ENCODE data around the gene MGMT. TPM values are rescaled to one million over a fixed set of nuclear protein-coding genes. Genes with fewer than 3 reads are reported as not detected.

The MGMT gene
- polyA plus RNA-seq, 1 donor from 2014 or later, result 0.94 TPM

GRCh38 chr10:129681856-129682255 lies 214.8 kb downstream of the MGMT start:
- H3K36me3 ChIP-seq (ENCODE audit: insufficient read depth, low read length), result no peaks in the 10 kb centered on the region
- no peak overlapping the region for H3K4me3 ChIP-seq (ENCODE audit: low read length)
- H3K9ac ChIP-seq (ENCODE audit: low read length), result no peak overlapping the region
- H4K20me1 ChIP-seq (ENCODE audit: insufficient read depth), result no peaks in the 10 kb centered on the region
- no peaks in the 10 kb centered on the region for H3K9me2 ChIP-seq (ENCODE audit: insufficient read depth, low read length)
- no peak overlapping the region for H2AFZ ChIP-seq (ENCODE audit: low read depth, low read length)
- TF ChIP-seq RAD21 (conservative IDR thresholded peaks at IDR 0.05) (no peak), POLR2AphosphoS5 (IDR thresholded peaks at IDR 0.05) (no peak), REST (IDR thresholded peaks at IDR 0.05; ENCODE audit: borderline replicate concordance) (no peak), CTCF (IDR thresholded peaks at IDR 0.05; ENCODE audit: poor library complexity, severe bottlenecking) (no peak), MXI1 (conservative IDR thresholded peaks at IDR 0.05; ENCODE audit: poor library complexity, severe bottlenecking) (no peak), SMC3 (conservative IDR thresholded peaks at IDR 0.05; ENCODE audit: poor library complexity) (no peak), EP300 (conservative IDR thresholded peaks at IDR 0.05; ENCODE audit: poor library complexity, severe bottlenecking) (no peak), EZH2 (IDR thresholded peaks at IDR 0.05; ENCODE audit: borderline replicate concordance, insufficient read depth, low read length, poor library complexity, severe bottlenecking) (no peak), TAF1 (IDR thresholded peaks at IDR 0.05; ENCODE audit: low read depth) (no peak)
- no peaks in the 10 kb centered on the region for H3F3A ChIP-seq (ENCODE audit: insufficient read depth, low read length, poor library complexity, severe bottlenecking)
- H3K9me3 ChIP-seq (ENCODE audit: low read length), result no peaks in the 10 kb centered on the region
- H3K4me2 ChIP-seq (ENCODE audit: low read length), result no peak overlapping the region
- no peaks in the 10 kb centered on the region for H3K79me2 ChIP-seq (replicated peaks; ENCODE audit: insufficient read depth, low read length)
- no peaks in the 10 kb centered on the region for H3K27me3 ChIP-seq (ENCODE audit: insufficient read depth, low read depth, low read length)
- H3K27ac ChIP-seq (ENCODE audit: low read length), result no peak overlapping the region

- H3K9ac ChIP-seq (ENCODE audit: low read length), result no peak overlapping the region
- no peak overlapping the region for H3K4me3 ChIP-seq (ENCODE audit: low read length)
- H3K36me3 ChIP-seq (ENCODE audit: insufficient read depth, low read length), result no peaks in the 10 kb centered on the region
- H3K79me2 ChIP-seq (replicated peaks; ENCODE audit: insufficient read depth, low read length), result no peaks in the 10 kb centered on the region
- no peak overlapping the region for H2AFZ ChIP-seq (ENCODE audit: low read depth, low read length)
- no peaks in the 10 kb centered on the region for H4K20me1 ChIP-seq (ENCODE audit: insufficient read depth)
- no peaks in the 10 kb centered on the region for H3K27me3 ChIP-seq (ENCODE audit: insufficient read depth, low read depth, low read length)
- no peaks in the 10 kb centered on the region for H3F3A ChIP-seq (ENCODE audit: insufficient read depth, low read length, poor library complexity, severe bottlenecking)
- H3K4me2 ChIP-seq (ENCODE audit: low read length), result no peak overlapping the region
- TF ChIP-seq POLR2AphosphoS5 (IDR thresholded peaks at IDR 0.05), result no peak
- TF ChIP-seq EP300 (conservative IDR thresholded peaks at IDR 0.05; ENCODE audit: poor library complexity, severe bottlenecking), result peak; percentile 65
- no peaks in the 10 kb centered on the region for H3K9me2 ChIP-seq (ENCODE audit: insufficient read depth, low read length)
- no peak overlapping the region for H3K27ac ChIP-seq (ENCODE audit: low read length)
- no peaks in the 10 kb centered on the region for H3K9me3 ChIP-seq (ENCODE audit: low read length)
These were observed 216.5 kb downstream of the MGMT start for GRCh38 chr10:129683519-129683918.

- no peaks in the 10 kb centered on the region for H3K9me2 ChIP-seq (ENCODE audit: insufficient read depth, low read length)
- no peak overlapping the region for H3K4me2 ChIP-seq (ENCODE audit: low read length)
- no peaks in the 10 kb centered on the region for H3K36me3 ChIP-seq (ENCODE audit: insufficient read depth, low read length)
- no peak overlapping the region for H3K4me3 ChIP-seq (ENCODE audit: low read length)
- no peaks in the 10 kb centered on the region for H4K20me1 ChIP-seq (ENCODE audit: insufficient read depth)
- no peaks in the 10 kb centered on the region for H3K27me3 ChIP-seq (ENCODE audit: insufficient read depth, low read depth, low read length)
- no peak overlapping the region for H2AFZ ChIP-seq (ENCODE audit: low read depth, low read length)
- no peaks in the 10 kb centered on the region for H3K79me2 ChIP-seq (replicated peaks; ENCODE audit: insufficient read depth, low read length)
- H3K9ac ChIP-seq (ENCODE audit: low read length), result no peak overlapping the region
- H3K27ac ChIP-seq (ENCODE audit: low read length), result no peak overlapping the region
- TF ChIP-seq TAF1 (IDR thresholded peaks at IDR 0.05; ENCODE audit: low read depth), result no peak
- H3K9me3 ChIP-seq (ENCODE audit: low read length), result no peaks in the 10 kb centered on the region
- no peaks in the 10 kb centered on the region for H3F3A ChIP-seq (ENCODE audit: insufficient read depth, low read length, poor library complexity, severe bottlenecking)
These were observed 216.9 kb downstream of the MGMT start for GRCh38 chr10:129683920-129684319.

Measured in neural cell (in vitro differentiated cells).